GM12864 (cell line): ENCODE results near the gene COPS3.

ENCODE experiments used
- DNase-seq: peaks from one replicate; pipeline ENCODE4 v3.0.0-alpha.2; 2011; ENCODE audit warnings: low read depth
- H3K4me3 ChIP-seq: 2 replicates; pipeline ENCODE4 v1.5.1; 2011; ENCODE audit warnings: mild to moderate bottlenecking, low read depth, low read length, control low read depth
- CTCF ChIP-seq: IDR thresholded peaks from 2 replicates; pipeline ENCODE4 v1.5.1; 2011; ENCODE audit warnings: low read depth, mild to moderate bottlenecking, moderate library complexity, low read length, control low read depth, inconsistent platforms; ENCODE audit errors: missing control alignments

Gene COPS3

GRCh38 chr17:17201271-17201670 lies 79.8 kb downstream of the COPS3 start:
- no peak for TF ChIP-seq CTCF
- no peak overlapping the region for H3K4me3 ChIP-seq
- no peak for DNase-seq

GRCh38 chr17:17200831-17201230 lies 80.2 kb downstream of the COPS3 start:
- no peak for DNase-seq
- no peak for TF ChIP-seq CTCF
- no peak overlapping the region for H3K4me3 ChIP-seq

- H3K4me3 ChIP-seq = no peak overlapping the region
- no peak for DNase-seq
- TF ChIP-seq CTCF = no peak
Measured at GRCh38 chr17:17200311-17200710, 80.7 kb downstream of the COPS3 start.

- DNase-seq = no peak
- TF ChIP-seq CTCF = no peak
- no peak overlapping the region for H3K4me3 ChIP-seq
Measured at GRCh38 chr17:17198281-17198680, 82.8 kb downstream of the COPS3 start.

- no peak for DNase-seq
- no peak for TF ChIP-seq CTCF
- no peak overlapping the region for H3K4me3 ChIP-seq
Measured at GRCh38 chr17:17196776-17197175, 84.3 kb downstream of the COPS3 start.
